Stimulated activated effector memory CD8-positive, alpha-beta T cell treated with anti-CD3 and anti-CD28 coated beads, Interleukin-12 subunit alpha, Interleukin-12 subunit beta, amount 100 ng/mL, for 72 hours (primary cell): Measurements from ENCODE around the gene ZMYND8.
"Not testable (repeated sequence)": the region's sequence is repeated elsewhere in the genome, so short reads cannot be mapped to it uniquely, and the experiment has no call there.

Experiments used
- ATAC-seq: fragments of 150-1000 bp; cut with Tn5 transposase; 2 replicates; pipeline ENCODE4 v1.10.0; 2021
- DNase-seq, 2 donors: peaks; one replicate each; pipeline ENCODE4 v3.0.0; 2021 to 2022; ENCODE audit warnings: low spot score in 2 of 2
- H3K27ac Mint-ChIP-seq: one replicate; pipeline ENCODE4 v1.8.0; 2022; ENCODE audit warnings: mild to moderate bottlenecking, mixed read lengths
- H3K36me3 Mint-ChIP-seq: one replicate; pipeline ENCODE4 v1.8.0; 2022; ENCODE audit warnings: mild to moderate bottlenecking, mixed read lengths
- H3K4me1 Mint-ChIP-seq: one replicate; pipeline ENCODE4 v1.8.0; 2022; ENCODE audit warnings: mixed read lengths
- H3K4me3 Mint-ChIP-seq: one replicate; pipeline ENCODE4 v1.8.0; 2022; ENCODE audit warnings: mild to moderate bottlenecking, mixed read lengths
- H3K9me3 Mint-ChIP-seq: one replicate; pipeline ENCODE4 v1.8.0; 2022; ENCODE audit warnings: mixed read lengths

The ZMYND8 gene

DNA sequence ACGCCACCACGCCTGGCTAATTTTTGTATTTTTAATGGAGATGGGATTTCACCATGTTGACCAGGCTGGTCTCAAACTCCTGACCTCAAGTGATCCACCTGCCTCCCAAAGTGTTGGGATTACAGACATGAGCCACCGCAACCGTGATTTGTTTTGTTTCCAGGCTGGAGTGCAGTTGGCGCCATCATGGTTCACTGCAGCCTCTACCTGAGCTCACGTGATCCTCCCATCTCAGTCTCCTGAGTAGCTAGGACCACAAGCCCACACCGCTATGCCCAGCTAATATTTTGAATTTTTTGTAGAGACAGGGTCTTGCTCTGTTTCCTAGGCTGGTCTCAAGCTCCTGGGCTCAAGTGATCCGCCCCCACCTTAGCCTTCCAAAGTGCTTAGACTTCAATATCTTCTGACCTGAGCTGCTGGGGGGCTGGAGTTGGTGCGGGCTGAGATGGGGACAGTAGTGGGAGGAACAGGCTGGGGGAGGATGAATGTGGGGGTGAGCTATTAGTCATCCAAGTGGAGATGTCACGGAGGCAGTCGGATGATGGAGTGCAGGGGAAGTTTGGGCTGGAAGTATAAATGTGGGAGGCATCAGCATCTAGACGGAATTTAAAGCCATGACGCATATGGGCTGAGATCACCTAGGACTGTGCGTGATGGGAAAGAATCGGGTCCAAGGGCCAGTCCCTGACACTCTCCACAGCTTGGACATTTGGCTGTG lies 23.1 kb upstream of the ZMYND8 start:
- Mint-ChIP-seq H3K4me1 (peaks cover 15% of the 10 kb centered on the region), H3K27ac (peak overlapping the region; percentile 77), H3K4me3 (no peak overlapping the region), H3K36me3 (peaks cover 6% of the 10 kb centered on the region), H3K9me3 (no peaks in the 10 kb centered on the region)
- DNase-seq (no peak), ATAC-seq (no peak)

DNA sequence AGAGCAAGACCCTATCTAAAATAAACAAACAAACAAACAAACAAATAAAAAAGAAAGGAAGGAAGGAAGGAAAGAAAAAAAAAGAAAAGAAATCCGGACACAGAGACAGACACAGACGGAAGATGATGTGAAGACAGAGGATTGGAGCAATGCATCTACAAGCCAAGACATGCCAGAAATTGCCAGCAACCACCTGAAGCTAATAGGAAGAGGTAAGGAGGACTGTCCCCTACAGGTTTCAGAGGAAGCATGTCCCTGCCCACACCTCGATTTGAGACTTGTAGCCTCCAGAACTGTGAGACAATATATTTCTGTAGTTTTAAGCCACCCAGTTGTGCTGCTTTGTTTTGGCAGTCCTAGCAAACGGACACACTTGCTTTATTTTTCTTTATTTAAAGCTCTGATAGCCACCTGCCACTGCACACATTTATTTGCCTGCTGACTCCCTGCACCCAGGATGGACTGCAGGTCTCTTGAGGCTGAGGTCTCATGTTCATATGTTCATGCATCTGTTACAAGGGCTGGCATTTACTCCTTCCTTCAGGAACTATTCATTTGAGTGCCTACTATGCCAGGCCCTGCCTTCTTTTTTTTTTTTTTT lies 20.7 kb upstream of the ZMYND8 start:
- Mint-ChIP-seq H3K4me3 (no peak overlapping the region), H3K9me3 (no peaks in the 10 kb centered on the region), H3K36me3 (no peaks in the 10 kb centered on the region), H3K27ac (peak overlapping the region; percentile 23), H3K4me1 (peaks cover 13% of the 10 kb centered on the region)
- ATAC-seq (no peak), DNase-seq (no peak)

DNA sequence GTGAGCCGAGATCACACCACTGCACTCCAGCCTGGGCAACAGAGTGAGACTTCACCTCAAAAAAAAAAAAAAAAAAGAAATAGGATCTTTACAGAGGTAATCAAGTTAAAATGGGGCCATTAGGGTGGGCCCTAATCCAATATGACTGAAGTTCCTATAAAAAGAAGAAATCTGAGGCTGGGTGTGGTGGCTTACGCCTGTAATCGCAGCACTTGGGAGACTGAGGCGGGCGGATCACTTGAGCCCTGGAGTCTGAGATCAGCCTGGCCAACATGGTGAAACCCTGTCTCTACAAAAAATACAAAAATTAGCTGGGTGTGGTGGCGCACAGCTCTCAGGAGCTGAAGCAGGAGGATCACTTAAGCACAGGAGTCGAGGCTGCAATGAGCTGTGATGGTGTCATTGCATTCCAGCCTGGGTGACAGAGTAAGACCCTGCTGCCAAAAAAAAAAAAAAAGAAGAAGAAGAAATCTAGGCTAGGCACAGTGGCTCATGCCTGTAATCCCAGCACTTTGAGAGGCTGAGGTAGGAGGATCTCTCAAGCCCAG lies 19.7 kb upstream of the ZMYND8 start:
- Mint-ChIP-seq H3K27ac (peak overlapping the region; percentile 52), H3K4me1 (peaks cover 13% of the 10 kb centered on the region)
- DNase-seq, H3K4me3 Mint-ChIP-seq, H3K36me3 Mint-ChIP-seq, ATAC-seq, H3K9me3 Mint-ChIP-seq: not testable (repeated sequence)

DNA sequence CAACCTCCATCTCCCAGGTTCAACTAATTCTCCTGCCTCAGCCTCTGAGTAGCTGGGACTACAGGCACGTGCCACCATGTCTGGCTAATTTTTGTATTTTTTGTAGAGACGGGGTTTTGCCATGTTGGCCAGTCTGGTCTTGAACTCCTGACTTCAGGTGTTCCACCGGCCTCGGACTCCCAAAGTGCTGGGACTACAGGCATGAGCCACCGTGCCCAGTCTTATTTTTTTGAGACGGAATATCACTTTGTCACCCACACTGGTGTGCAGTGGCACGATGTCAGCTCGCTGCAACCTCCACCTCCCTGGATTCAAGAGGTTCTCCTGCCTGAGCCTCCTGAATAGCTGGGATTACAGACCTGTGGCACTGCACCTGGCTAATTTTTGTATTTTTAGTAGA lies 17.6 kb upstream of the ZMYND8 start:
- ATAC-seq, H3K36me3 Mint-ChIP-seq, H3K27ac Mint-ChIP-seq, H3K4me3 Mint-ChIP-seq, H3K4me1 Mint-ChIP-seq, DNase-seq, H3K9me3 Mint-ChIP-seq: not testable (repeated sequence)

DNA sequence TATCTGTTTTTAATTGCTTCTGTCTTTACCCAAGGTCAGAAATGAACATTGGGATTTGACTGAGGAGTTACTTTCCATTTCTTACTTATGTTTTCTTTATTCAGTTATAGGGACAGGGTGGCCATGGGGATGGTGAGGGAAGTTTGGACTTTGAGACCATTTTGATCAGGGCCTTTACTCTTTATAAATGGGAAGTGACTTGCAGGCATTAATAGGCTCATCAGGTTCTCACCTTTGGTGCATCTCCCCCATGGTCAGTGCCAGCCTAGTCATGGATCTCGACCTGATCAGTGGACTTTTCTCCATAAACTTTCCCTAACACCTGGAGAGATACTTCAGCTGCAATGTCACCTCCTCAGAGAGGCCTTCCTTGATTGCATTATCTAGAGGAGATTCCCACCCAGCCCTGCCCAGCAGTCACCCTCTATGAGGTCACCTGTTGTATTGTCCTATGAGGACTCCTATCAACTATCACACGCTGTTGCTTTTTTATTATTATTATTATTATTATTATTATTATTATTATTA lies 16.8 kb upstream of the ZMYND8 start:
- DNase-seq = no peak
- Mint-ChIP-seq H3K4me3 (no peak overlapping the region), H3K36me3 (no peaks in the 10 kb centered on the region), H3K27ac (no peak overlapping the region), H3K4me1 (peaks cover 5% of the 10 kb centered on the region), H3K9me3 (no peaks in the 10 kb centered on the region)
- no peak for ATAC-seq

- no peak for ATAC-seq
- no peak overlapping the region for H3K4me3 Mint-ChIP-seq
- no peaks in the 10 kb centered on the region for H3K36me3 Mint-ChIP-seq
- DNase-seq = no peak
- peaks cover 5% of the 10 kb centered on the region for H3K4me1 Mint-ChIP-seq
- H3K9me3 Mint-ChIP-seq = no peaks in the 10 kb centered on the region
- no peak overlapping the region for H3K27ac Mint-ChIP-seq
These were observed 14.6 kb upstream of the ZMYND8 start for GRCh38 chr20:47370850-47371782.

- Mint-ChIP-seq H3K4me1 (peaks cover 5% of the 10 kb centered on the region), H3K4me3 (no peak overlapping the region), H3K9me3 (no peaks in the 10 kb centered on the region), H3K36me3 (no peaks in the 10 kb centered on the region), H3K27ac (no peak overlapping the region)
- no peak for ATAC-seq
- no peak for DNase-seq
These were observed 13.7 kb upstream of the ZMYND8 start for GRCh38 chr20:47370214-47370613.

DNA sequence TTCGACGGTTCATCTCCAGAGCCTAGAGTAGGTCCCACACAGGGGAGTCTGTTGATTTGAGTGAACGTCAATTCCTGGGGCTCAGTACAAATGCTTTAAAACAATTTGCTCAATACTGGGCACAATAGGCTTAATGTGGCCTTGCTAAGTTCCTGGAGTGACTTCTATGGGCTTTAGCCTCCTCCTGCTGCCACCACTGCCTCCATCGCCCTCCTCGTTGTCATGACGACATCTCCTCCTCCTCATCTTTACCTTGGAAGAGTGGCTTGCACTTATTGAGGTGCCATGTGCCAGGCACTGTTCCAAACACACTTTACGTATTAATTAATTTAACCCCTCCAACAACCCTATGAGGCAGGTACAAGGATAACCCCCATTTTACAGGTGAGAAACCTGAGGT lies 11.8 kb upstream of the ZMYND8 start:
- DNase-seq (no peak), ATAC-seq (no peak)
- Mint-ChIP-seq H3K27ac (no peak overlapping the region), H3K9me3 (no peaks in the 10 kb centered on the region), H3K4me1 (peaks cover 5% of the 10 kb centered on the region), H3K36me3 (no peaks in the 10 kb centered on the region), H3K4me3 (no peak overlapping the region)

GRCh38 chr20:47366301-47366700 lies 9.8 kb upstream of the ZMYND8 start:
- ATAC-seq = not testable (repeated sequence)

DNA sequence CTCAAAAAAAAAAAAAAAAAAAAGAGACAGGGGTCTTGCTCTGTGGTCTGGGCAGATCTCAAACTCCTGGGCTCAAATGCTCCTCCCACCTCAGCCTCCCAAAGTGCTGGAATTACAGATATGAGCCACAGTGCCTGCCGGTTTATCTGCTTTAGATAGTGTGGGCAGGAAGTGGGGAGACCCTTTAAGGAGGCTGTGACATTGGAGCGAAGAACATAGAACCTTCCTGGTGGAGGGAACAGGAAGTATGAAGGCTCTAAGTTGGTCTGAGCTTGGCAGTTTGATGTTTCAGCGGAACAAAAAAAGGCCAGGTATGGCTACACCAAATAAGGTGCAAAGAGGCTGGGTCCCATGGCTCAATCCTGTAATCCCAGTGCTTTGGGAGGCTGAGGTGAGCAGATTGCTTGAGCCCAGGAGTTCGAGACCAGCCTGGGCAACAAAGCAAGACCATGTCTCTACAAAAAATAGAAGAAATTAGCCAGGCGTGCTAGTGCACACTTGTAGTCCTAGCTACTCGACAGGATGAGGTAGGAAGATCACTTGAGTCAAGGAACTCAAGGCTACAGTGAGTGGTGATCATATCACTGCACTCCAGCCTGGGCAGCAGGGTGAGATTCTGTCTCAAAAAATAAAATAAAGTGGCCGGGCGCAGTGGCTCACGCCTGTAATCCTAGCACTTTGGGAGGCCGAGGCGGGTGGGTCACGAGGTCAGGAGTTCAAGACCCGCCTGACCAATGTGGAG lies 8.7 kb upstream of the ZMYND8 start:
- no peak overlapping the region for H3K27ac Mint-ChIP-seq

More at GRCh38 chr20:47366301-47366700, 9.8 kb upstream of the ZMYND8 start:
- H3K9me3 Mint-ChIP-seq, H3K4me1 Mint-ChIP-seq, DNase-seq, H3K36me3 Mint-ChIP-seq, H3K27ac Mint-ChIP-seq, H3K4me3 Mint-ChIP-seq: not testable (repeated sequence)

GRCh38 chr20:47362361-47363219 lies 6.1 kb upstream of the ZMYND8 start:
- H3K4me1 Mint-ChIP-seq = peaks cover 14% of the 10 kb centered on the region
- no peak overlapping the region for H3K4me3 Mint-ChIP-seq
- ATAC-seq (no peak), DNase-seq (no peak)
- peaks cover 2% of the 10 kb centered on the region for H3K36me3 Mint-ChIP-seq
- peak overlapping the region; percentile 29 for H3K27ac Mint-ChIP-seq
- H3K9me3 Mint-ChIP-seq = no peaks in the 10 kb centered on the region

More for the DNA sequence above, 8.7 kb upstream of the ZMYND8 start:
- ATAC-seq (no peak), DNase-seq (no peak)
- H3K36me3 Mint-ChIP-seq = no peaks in the 10 kb centered on the region
- peaks cover 4% of the 10 kb centered on the region for H3K4me1 Mint-ChIP-seq
- no peaks in the 10 kb centered on the region for H3K9me3 Mint-ChIP-seq
- H3K4me3 Mint-ChIP-seq = no peak overlapping the region

GRCh38 chr20:47361057-47361915 lies 4.8 kb upstream of the ZMYND8 start:
- DNase-seq = no peak
- Mint-ChIP-seq H3K36me3 (peaks cover 14% of the 10 kb centered on the region), H3K4me3 (no peak overlapping the region), H3K4me1 (peaks cover 27% of the 10 kb centered on the region), H3K27ac (no peak overlapping the region), H3K9me3 (no peaks in the 10 kb centered on the region)
- no peak for ATAC-seq
